IMR-90 (cell line): ENCODE results near the gene TIAM1. TPM values are rescaled to one million over a fixed set of nuclear protein-coding genes. Genes with fewer than 3 reads are reported as not detected.

Experiments
- ATAC-seq: fragments of 200-7000 bp; cut with Tn5 transposase; 2 replicates; pipeline ENCODE4 v1.9.1; 2020; ENCODE audit warnings: low read depth, mild to moderate bottlenecking, moderate library complexity
- BruUV-seq: library from RNA; stranded (reverse); fragments of 400-500 nt; replicated peaks from 2 replicates; lab custom pipeline; 2021; lab: Mats Ljungman, UMichigan
- CTCF ChIA-PET: fragments of 300-600 bp; formaldehyde crosslinking; extraction: SDS; loops from one replicate; lab custom pipeline; 2021; ENCODE audit warnings: antibody characterized with exemption; lab: Yijun Ruan, JAX
- POLR2A ChIA-PET: fragments of 300-600 bp; sonication (Branson Sonifier 250); formaldehyde crosslinking; loops from one replicate; lab custom pipeline; 2022; ENCODE audit warnings: antibody characterized with exemption; ENCODE audit not compliant: unreplicated experiment; lab: Charles Lee
- DNase-seq: peaks from one replicate; pipeline ENCODE4 v3.0.0; 2013
- H2AFZ ChIP-seq: replicated peaks from 2 replicates; pipeline ENCODE3; 2013; ENCODE audit warnings: low read length, mild to moderate bottlenecking; ENCODE audit not compliant: poor library complexity
- H2AK5ac ChIP-seq: 2 replicates; pipeline ENCODE4 v1.6.1; 2013; ENCODE audit warnings: low read depth, low read length, inconsistent platforms
- H2AK9ac ChIP-seq: replicated peaks from 2 replicates; pipeline ENCODE3; 2013; ENCODE audit warnings: mild to moderate bottlenecking, low read depth, low read length, moderate library complexity; ENCODE audit not compliant: poor library complexity
- H2BK120ac ChIP-seq: 2 replicates; pipeline ENCODE4 v1.6.1; 2013; ENCODE audit warnings: low read depth, low read length, inconsistent platforms
- H2BK15ac ChIP-seq: 3 replicates; pipeline ENCODE4 v1.6.1; 2013; ENCODE audit warnings: low read depth, low read length, inconsistent platforms
- H2BK20ac ChIP-seq: 2 replicates; pipeline ENCODE4 v1.6.1; 2013; ENCODE audit warnings: low read depth, mild to moderate bottlenecking, inconsistent platforms, low read length, moderate library complexity
- H2BK5ac ChIP-seq: 2 replicates; pipeline ENCODE4 v1.6.1; 2013; ENCODE audit warnings: mild to moderate bottlenecking, low read depth, low read length, inconsistent platforms; ENCODE audit not compliant: poor library complexity, severe bottlenecking
- H3K14ac ChIP-seq: replicated peaks from 2 replicates; pipeline ENCODE4 v1.6.1; 2013; ENCODE audit warnings: low read depth, low read length, inconsistent platforms
- H3K18ac ChIP-seq: 2 replicates; pipeline ENCODE4 v1.6.1; 2013; ENCODE audit warnings: low read depth, low read length, control low read depth
- H3K23ac ChIP-seq: 2 replicates; pipeline ENCODE4 v1.6.1; 2013; ENCODE audit warnings: low read depth, low read length, inconsistent platforms
- H3K27ac ChIP-seq: 2 replicates; pipeline ENCODE4 v1.5.1; 2013; ENCODE audit warnings: mild to moderate bottlenecking, control low read depth, low read length; ENCODE audit not compliant: insufficient read depth
- H3K27me3 ChIP-seq: 2 replicates; pipeline ENCODE4 v1.6.1; 2013; ENCODE audit warnings: low read length; ENCODE audit not compliant: control insufficient read depth, insufficient read depth
- H3K36me3 ChIP-seq: 2 replicates; pipeline ENCODE4 v1.6.1; 2013; ENCODE audit warnings: low read length, mixed read lengths; ENCODE audit not compliant: control insufficient read depth, insufficient read depth
- H3K4ac ChIP-seq: 2 replicates; pipeline ENCODE4 v1.6.1; 2013; ENCODE audit warnings: low read depth, low read length, inconsistent platforms
- H3K4me1 ChIP-seq: 2 replicates; pipeline ENCODE4 v1.6.1; 2013; ENCODE audit warnings: low read length, mixed read lengths; ENCODE audit not compliant: control insufficient read depth, insufficient read depth
- H3K4me2 ChIP-seq: 2 replicates; pipeline ENCODE4 v1.6.1; 2013; ENCODE audit warnings: low read depth, mild to moderate bottlenecking, control low read depth, low read length, moderate library complexity
- H3K4me3 ChIP-seq: 2 replicates; pipeline ENCODE4 v1.5.1; 2013; ENCODE audit warnings: low read depth, mild to moderate bottlenecking, control low read depth, low read length, moderate library complexity; ENCODE audit not compliant: insufficient read depth
- H3K56ac ChIP-seq: 2 replicates; pipeline ENCODE4 v1.6.1; 2013; ENCODE audit warnings: low read length, inconsistent platforms; ENCODE audit not compliant: insufficient read depth; ENCODE audit errors: extremely low read depth
- H3K79me1 ChIP-seq, 2 experiments: 2 replicates each; pipeline ENCODE4 v1.6.1; 2013; ENCODE audit warnings: low read length in 2 of 2, inconsistent platforms in 1 of 2, low read depth in 1 of 2
- H3K9ac ChIP-seq: 2 replicates; pipeline ENCODE4 v1.6.1; 2013; ENCODE audit warnings: low read depth, low read length, control low read depth
- H3K9me1 ChIP-seq: 2 replicates; pipeline ENCODE4 v1.6.1; 2013; ENCODE audit warnings: low read length, inconsistent platforms; ENCODE audit not compliant: insufficient read depth
- H3K9me3 ChIP-seq: 2 replicates; pipeline ENCODE4 v1.6.1; 2013; ENCODE audit warnings: low read length; ENCODE audit not compliant: control insufficient read depth, insufficient read depth
- H4K20me1 ChIP-seq: 2 replicates; pipeline ENCODE4 v1.6.1; 2013; ENCODE audit warnings: low read length, inconsistent platforms; ENCODE audit not compliant: insufficient read depth
- H4K5ac ChIP-seq: 2 replicates; pipeline ENCODE4 v1.6.1; 2013; ENCODE audit warnings: mild to moderate bottlenecking, low read depth, low read length, control low read depth
- H4K8ac ChIP-seq, 2 experiments: 2 replicates each; pipeline ENCODE4 v1.6.1; 2013; ENCODE audit warnings: low read depth in 2 of 2, low read length in 2 of 2, control low read depth in 1 of 2, inconsistent platforms in 1 of 2
- H4K91ac ChIP-seq: 2 replicates; pipeline ENCODE4 v1.6.1; 2013; ENCODE audit warnings: low read depth, low read length, inconsistent platforms; ENCODE audit not compliant: insufficient read depth
- BHLHE40 ChIP-seq: fragments of 150-350 bp; IDR thresholded peaks from 2 replicates; pipeline ENCODE4 v1.6.1; 2016; ENCODE audit warnings: mild to moderate bottlenecking, low read depth, low read length
- CEBPB ChIP-seq: IDR thresholded peaks from 2 replicates; pipeline ENCODE4 v1.6.1; 2012; ENCODE audit warnings: low read depth, low read length, improper control_type of control experiment
- CHD1 ChIP-seq: IDR thresholded peaks from 2 replicates; pipeline ENCODE4 v1.6.1; 2012; ENCODE audit warnings: low read depth, low read length, improper control_type of control experiment
- CTCF ChIP-seq: conservative IDR thresholded peaks from 2 replicates; pipeline ENCODE4 v1.5.1; 2012; ENCODE audit warnings: mild to moderate bottlenecking, low read depth, low read length, improper control_type of control experiment
- ELK1 ChIP-seq: fragments of 150-350 bp; IDR thresholded peaks from 2 replicates; pipeline ENCODE4 v1.6.1; 2016; ENCODE audit warnings: low read depth, mild to moderate bottlenecking, low read length, moderate library complexity, borderline replicate concordance
- FOS ChIP-seq: fragments of 150-350 bp; IDR thresholded peaks from 2 replicates; pipeline ENCODE4 v1.6.1; 2016; ENCODE audit warnings: low read depth, low read length
- MAFK ChIP-seq: IDR thresholded peaks from 2 replicates; pipeline ENCODE4 v1.6.1; 2012; ENCODE audit warnings: low read depth, low read length, improper control_type of control experiment
- MAZ ChIP-seq: IDR thresholded peaks from 2 replicates; pipeline ENCODE4 v1.6.1; 2012; ENCODE audit warnings: low read depth, mild to moderate bottlenecking, low read length, improper control_type of control experiment, moderate library complexity, borderline replicate concordance
- MXI1 ChIP-seq: IDR thresholded peaks from 2 replicates; pipeline ENCODE4 v1.6.1; 2012; ENCODE audit warnings: low read depth, mild to moderate bottlenecking, low read length, moderate library complexity, borderline replicate concordance
- NFE2L2 ChIP-seq: fragments of 150-350 bp; IDR thresholded peaks from 2 replicates; pipeline ENCODE4 v1.6.1; 2016; ENCODE audit warnings: low read depth, mild to moderate bottlenecking, low read length
- POLR2A ChIP-seq: IDR thresholded peaks from 2 replicates; pipeline ENCODE4 v1.6.1; 2012; ENCODE audit warnings: mild to moderate bottlenecking, low read depth, low read length
- RAD21 ChIP-seq: IDR thresholded peaks from 2 replicates; pipeline ENCODE4 v1.6.1; 2012; ENCODE audit warnings: low read length, improper control_type of control experiment
- RCOR1 ChIP-seq: IDR thresholded peaks from 2 replicates; pipeline ENCODE4 v1.6.1; 2012; ENCODE audit warnings: mild to moderate bottlenecking, low read length, improper control_type of control experiment; ENCODE audit not compliant: insufficient replicate concordance
- RFX5 ChIP-seq: IDR thresholded peaks from 2 replicates; pipeline ENCODE4 v1.8.0; 2012; ENCODE audit warnings: low read depth, mild to moderate bottlenecking, low read length, moderate library complexity
- SMC3 ChIP-seq: fragments of 150-350 bp; IDR thresholded peaks from 2 replicates; pipeline ENCODE4 v1.6.1; 2016; ENCODE audit warnings: low read depth, mild to moderate bottlenecking, antibody characterized with exemption, low read length, moderate library complexity
- USF2 ChIP-seq: fragments of 150-350 bp; IDR thresholded peaks from 2 replicates; pipeline ENCODE4 v1.6.1; 2017; ENCODE audit warnings: mild to moderate bottlenecking, antibody characterized with exemption, low read length, low read depth
- WGBS, 2 experiments: methylation state at CpG; one replicate each; pipeline versions ENCODE4 v1.1.5 to v1.1.7; 2013; ENCODE audit warnings: missing lambda C conversion rate in 2 of 2; ENCODE audit not compliant: insufficient read length in 1 of 2; ENCODE audit errors: extremely low coverage in 2 of 2; 5-methylcytosine and 5-hydroxymethylcytosine counted together
- dilution Hi-C: fragments of 300-500 bp; cut with HindIII; formaldehyde crosslinking; loops from one replicate; pipeline ENCODE4 v1.14.3; 2018; ENCODE audit warnings: low sequenced_read_pairs; ENCODE audit not compliant: unreplicated experiment
- in situ Hi-C: fragments of 300-500 bp; cut with MboI; formaldehyde crosslinking; loops from 3 replicates; pipeline ENCODE4 v1.14.3; 2019; ENCODE audit warnings: low sequenced_read_pairs, inconsistent platforms, mixed read lengths
- intact Hi-C: fragments of 100-400 bp; cut with micrococcal nuclease; formaldehyde crosslinking; loops from 2 replicates; pipeline ENCODE4 v1.10.0; 2022
- polyA plus RNA-seq, 3 experiments: library from polyadenylated mRNA; depleted of rRNA; stranded (reverse); fragments of >200 nt; gene quantifications; 2 replicates each; pipeline ENCODE4 v1.2.3, GENCODE V29; 2012; ENCODE audit warnings: low replicate concordance in 1 of 3
- total RNA-seq: library from RNA; depleted of rRNA; stranded (reverse); fragments of >200 nt; gene quantifications from 2 replicates; pipeline ENCODE4 v1.2.3, GENCODE V29; 2012

Gene TIAM1
- total and polyA plus RNA-seq, 2 of the 4 experiments (the other 2 are of a cell fraction) = 2.9 to 9.3 TPM

GRCh38 chr21:31211836-31212235, 132.2 kb downstream of the TIAM1 start:
- H3K27ac ChIP-seq = no peak overlapping the region
- no peak overlapping the region for H2AFZ ChIP-seq
- no peak for DNase-seq
- in situ Hi-C loops (no loop called here), dilution Hi-C loops (no loop called here), intact Hi-C loops (no loop called here)
- no CpG with 5 or more reads among the region's 2 CpGs for WGBS, 2 experiments
- TF ChIP-seq RCOR1 (no peak), MAFK (no peak), CEBPB (no peak), ELK1 (no peak), RAD21 (no peak), CTCF (no peak), SMC3 (no peak), FOS (no peak), CHD1 (no peak), MAZ (no peak), USF2 (no peak), POLR2A (no peak), RFX5 (no peak), MXI1 (no peak), BHLHE40 (no peak), NFE2L2 (no peak)
- ChIA-PET POLR2A (no interaction called here), CTCF (no interaction called here)
- no peak overlapping the region for H3K23ac ChIP-seq
- no peak overlapping the region for H3K56ac ChIP-seq
- H3K36me3 ChIP-seq = no peaks in the 10 kb centered on the region
- no peak overlapping the region for H4K91ac ChIP-seq
- no peaks in the 10 kb centered on the region for H4K20me1 ChIP-seq
- H3K4me2 ChIP-seq = no peak overlapping the region
- BruUV-seq = no TSS peak
- no peak overlapping the region for H3K14ac ChIP-seq
- no peaks in the 10 kb centered on the region for H3K27me3 ChIP-seq
- H4K8ac ChIP-seq = no peak overlapping the region
- no peak overlapping the region for H2BK120ac ChIP-seq
- no peaks in the 10 kb centered on the region for H3K9me3 ChIP-seq
- H2BK5ac ChIP-seq = no peak overlapping the region
- H3K18ac ChIP-seq = no peak overlapping the region
- H3K4ac ChIP-seq = no peak overlapping the region
- no peaks in the 10 kb centered on the region for H3K79me1 ChIP-seq
- no peak overlapping the region for H2AK5ac ChIP-seq
- no peak overlapping the region for H4K5ac ChIP-seq
- no peak for ATAC-seq
- H2BK15ac ChIP-seq = no peak overlapping the region
- no peak overlapping the region for H2AK9ac ChIP-seq
- no peaks in the 10 kb centered on the region for H3K4me1 ChIP-seq
- no peak overlapping the region for H2BK20ac ChIP-seq
- H3K4me3 ChIP-seq = no peak overlapping the region
- no peak overlapping the region for H3K9ac ChIP-seq
- H3K9me1 ChIP-seq = no peaks in the 10 kb centered on the region
